Measurements from ENCODE around the gene SLIT3. TPM values are rescaled to one million over a fixed set of nuclear protein-coding genes. Genes with fewer than 3 reads are reported as not detected.

The SLIT3 gene
- total RNA-seq, 2 experiments from 2014 or later: 0.30 to 0.43 TPM

GRCh38 chr5:168675883-168676408, 625.0 kb downstream of the SLIT3 start:
- Mint-ChIP-seq H3K4me1 (ENCODE audit: low read depth) (no peaks in the 10 kb centered on the region), H3K4me3 (no peak overlapping the region), H3K27me3 (ENCODE audit: low read depth) (no peaks in the 10 kb centered on the region), H3K9me3 (no peaks in the 10 kb centered on the region), H3K27ac (no peak overlapping the region), H3K36me3 (ENCODE audit: low read depth) (no peaks in the 10 kb centered on the region)
- no peak for DNase-seq
- intact Hi-C loops (cut with micrococcal nuclease): loop anchor here (5.0 to 10.0 kb wide), 2 partner anchors 189 to 411 kb away; partner anchors contain the start of gene RARS1
- CTCF ChIA-PET: no interaction called here

GRCh38 chr5:168674893-168675482, 626.0 kb downstream of the SLIT3 start:
- intact Hi-C loops (cut with micrococcal nuclease): loop anchor here (5.0 to 10.0 kb wide), 2 partner anchors 188 to 410 kb away; partner anchors contain the start of gene RARS1
- DNase-seq: no peak
- Mint-ChIP-seq H3K27me3 (ENCODE audit: low read depth) (no peaks in the 10 kb centered on the region), H3K27ac (no peak overlapping the region), H3K4me3 (no peak overlapping the region), H3K36me3 (ENCODE audit: low read depth) (no peaks in the 10 kb centered on the region), H3K9me3 (no peaks in the 10 kb centered on the region), H3K4me1 (ENCODE audit: low read depth) (no peaks in the 10 kb centered on the region)
- CTCF ChIA-PET: interaction anchor here (0.8 kb wide), 1 partner anchor 12 kb away, joined by 3 read pairs; no protein-coding TSS in a partner anchor

GRCh38 chr5:168672888-168673287, 628.1 kb downstream of the SLIT3 start:
- Mint-ChIP-seq H3K4me1 (ENCODE audit: low read depth) (no peaks in the 10 kb centered on the region), H3K27ac (no peak overlapping the region), H3K27me3 (ENCODE audit: low read depth) (no peaks in the 10 kb centered on the region), H3K36me3 (ENCODE audit: low read depth) (no peaks in the 10 kb centered on the region), H3K9me3 (no peaks in the 10 kb centered on the region), H3K4me3 (no peak overlapping the region)
- intact Hi-C loops (cut with micrococcal nuclease): loop anchor here (10.0 kb wide), 1 partner anchor 408 kb away; no protein-coding TSS in a partner anchor
- no peak for DNase-seq
- CTCF ChIA-PET: no interaction called here

DNA sequence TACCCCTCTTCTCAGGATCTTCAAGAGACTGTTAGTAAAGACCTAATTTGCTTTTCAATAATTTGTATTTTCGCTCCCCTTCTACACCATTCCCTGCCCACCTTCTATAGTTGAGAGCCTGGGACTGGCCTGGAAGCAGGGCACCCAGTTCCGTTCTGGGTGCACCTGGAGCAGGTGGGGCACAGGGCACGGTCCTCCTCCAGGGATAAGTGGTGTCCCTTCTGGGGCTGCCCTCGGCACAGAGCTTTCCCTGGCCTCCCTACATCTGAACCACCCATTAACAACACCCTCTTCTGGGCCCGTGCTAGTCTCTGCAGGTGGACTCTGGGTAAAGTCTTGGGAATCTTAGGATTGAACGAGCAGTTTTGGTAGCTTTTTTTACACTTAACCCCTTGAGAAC, 628.9 kb downstream of the SLIT3 start:
- DNase-seq: no peak
- intact Hi-C loops (cut with micrococcal nuclease): loop anchor here (10.0 kb wide), 1 partner anchor 407 kb away; no protein-coding TSS in a partner anchor
- CTCF ChIA-PET: no interaction called here
- Mint-ChIP-seq H3K4me3 (no peak overlapping the region), H3K4me1 (ENCODE audit: low read depth) (no peaks in the 10 kb centered on the region), H3K36me3 (ENCODE audit: low read depth) (no peaks in the 10 kb centered on the region), H3K27me3 (ENCODE audit: low read depth) (no peaks in the 10 kb centered on the region), H3K9me3 (no peaks in the 10 kb centered on the region), H3K27ac (no peak overlapping the region)

- Mint-ChIP-seq H3K4me1 (ENCODE audit: low read depth) (no peaks in the 10 kb centered on the region), H3K27ac (no peak overlapping the region), H3K4me3 (no peak overlapping the region), H3K27me3 (ENCODE audit: low read depth) (no peaks in the 10 kb centered on the region), H3K36me3 (ENCODE audit: low read depth) (no peaks in the 10 kb centered on the region), H3K9me3 (no peaks in the 10 kb centered on the region)
- DNase-seq: no peak
- CTCF ChIA-PET: interaction anchor here (0.6 kb wide), 1 partner anchor 96 kb away, joined by 3 read pairs; no protein-coding TSS in a partner anchor
- intact Hi-C loops (cut with micrococcal nuclease): loop anchor here (10.0 kb wide), 1 partner anchor 406 kb away; no protein-coding TSS in a partner anchor
These were observed 629.9 kb downstream of the SLIT3 start for GRCh38 chr5:168670881-168671575.

DNA sequence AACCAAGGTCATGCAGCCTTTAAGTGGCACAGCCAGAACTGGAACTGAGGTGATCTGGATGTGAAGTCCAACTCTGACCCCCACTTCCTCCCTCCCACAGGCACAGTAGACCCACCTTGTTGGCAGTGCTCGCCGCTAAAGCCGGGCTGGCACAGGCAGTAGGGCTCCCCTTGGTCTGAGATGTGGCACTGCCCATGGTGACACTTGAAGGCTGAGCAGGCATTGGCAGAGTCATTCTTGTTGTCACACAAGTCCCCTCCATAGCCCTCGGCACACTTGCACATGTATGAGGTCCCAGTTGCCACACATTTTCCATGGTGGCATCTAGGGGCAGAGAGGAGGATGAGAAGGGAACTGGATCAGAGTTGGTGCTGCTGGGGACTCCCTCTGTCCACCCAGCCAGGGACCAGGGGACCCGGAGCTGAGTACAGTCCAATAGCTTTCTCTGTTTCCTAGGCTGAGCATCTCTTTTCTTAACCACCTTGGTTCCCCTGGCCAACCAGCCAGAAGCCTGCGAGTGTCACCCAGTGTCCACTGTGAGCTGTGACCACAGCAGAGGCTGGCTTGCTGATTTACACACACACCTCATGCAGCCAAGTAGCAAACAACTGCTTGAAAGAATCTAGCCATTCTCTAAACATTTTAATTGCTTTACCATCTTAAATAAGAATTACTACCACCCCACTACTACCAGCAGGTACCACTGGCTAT, 631.1 kb downstream of the SLIT3 start:
- Mint-ChIP-seq H3K4me1 (ENCODE audit: low read depth) (no peaks in the 10 kb centered on the region), H3K9me3 (no peaks in the 10 kb centered on the region), H3K27me3 (ENCODE audit: low read depth) (no peaks in the 10 kb centered on the region), H3K27ac (no peak overlapping the region), H3K4me3 (no peak overlapping the region), H3K36me3 (ENCODE audit: low read depth) (no peaks in the 10 kb centered on the region)
- intact Hi-C loops (cut with micrococcal nuclease): loop anchor here (10.0 kb wide), 1 partner anchor 405 kb away; no protein-coding TSS in a partner anchor
- DNase-seq: no peak
- CTCF ChIA-PET: no interaction called here

DNA sequence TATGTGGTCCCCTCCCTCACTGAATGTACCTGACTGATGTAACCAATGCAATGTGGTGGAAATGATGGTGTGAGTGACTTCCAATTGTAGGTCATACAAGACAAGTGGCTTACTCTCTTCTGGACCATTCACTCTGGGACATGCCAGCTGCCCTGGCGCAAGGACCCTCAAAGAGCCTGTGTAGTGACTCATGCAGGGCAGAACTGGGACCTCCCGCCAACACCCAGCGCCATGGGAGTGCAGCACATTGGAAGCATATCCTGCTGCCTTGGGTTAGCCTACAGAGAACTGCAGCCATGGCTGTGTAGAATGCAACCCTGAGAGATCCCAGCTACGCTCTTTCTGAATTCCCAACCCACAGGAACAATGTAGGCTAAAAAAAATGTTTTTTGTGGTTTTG, 631.8 kb downstream of the SLIT3 start:
- CTCF ChIA-PET: interaction anchor here (2.4 kb wide), 1 partner anchor 11 kb away, joined by 7 read pairs; no protein-coding TSS in a partner anchor
- intact Hi-C loops (cut with micrococcal nuclease): no loop called here
- Mint-ChIP-seq H3K9me3 (no peaks in the 10 kb centered on the region), H3K36me3 (ENCODE audit: low read depth) (no peaks in the 10 kb centered on the region), H3K4me1 (ENCODE audit: low read depth) (no peaks in the 10 kb centered on the region), H3K4me3 (no peak overlapping the region), H3K27me3 (ENCODE audit: low read depth) (no peaks in the 10 kb centered on the region), H3K27ac (no peak overlapping the region)
- DNase-seq: no peak

- Mint-ChIP-seq H3K27me3 (ENCODE audit: low read depth) (no peaks in the 10 kb centered on the region), H3K27ac (no peak overlapping the region), H3K4me1 (ENCODE audit: low read depth) (no peaks in the 10 kb centered on the region), H3K36me3 (ENCODE audit: low read depth) (no peaks in the 10 kb centered on the region), H3K9me3 (no peaks in the 10 kb centered on the region), H3K4me3 (no peak overlapping the region)
- DNase-seq: no peak
- intact Hi-C loops (cut with micrococcal nuclease): no loop called here
- CTCF ChIA-PET: interaction anchor here (2.4 kb wide), 1 partner anchor 12 kb away, joined by 7 read pairs; no protein-coding TSS in a partner anchor
These were observed 632.9 kb downstream of the SLIT3 start for GRCh38 chr5:168668078-168668477.

- Mint-ChIP-seq H3K36me3 (ENCODE audit: low read depth) (no peaks in the 10 kb centered on the region), H3K4me3 (no peak overlapping the region)
These were observed 633.6 kb downstream of the SLIT3 start for GRCh38 chr5:168667301-168667840.

DNA sequence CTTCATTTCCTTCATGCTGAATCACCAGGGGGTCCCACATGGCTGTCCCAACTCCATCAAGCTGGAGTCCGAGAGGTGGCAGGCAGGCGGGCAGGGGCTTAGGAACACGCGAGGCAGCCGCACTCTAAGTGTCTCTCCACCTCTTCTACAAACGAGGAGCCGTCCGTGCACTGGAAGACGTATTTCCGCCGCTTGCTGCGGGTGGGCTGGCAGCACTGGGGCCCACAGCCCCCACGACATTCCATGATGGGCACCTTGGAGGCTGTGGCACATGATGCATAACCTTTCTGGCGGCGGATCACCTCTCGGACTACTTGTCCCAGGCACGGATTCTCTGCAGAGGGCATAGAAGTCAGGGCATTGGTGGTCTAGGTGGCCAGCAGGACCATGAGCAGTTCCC, 634.6 kb downstream of the SLIT3 start:
- H3K36me3 Mint-ChIP-seq (ENCODE audit: low read depth): no peaks in the 10 kb centered on the region
- intact Hi-C loops (cut with micrococcal nuclease): no loop called here
- no peak overlapping the region for H3K4me3 Mint-ChIP-seq
- DNase-seq: no peak
- no peaks in the 10 kb centered on the region for H3K9me3 Mint-ChIP-seq
- CTCF ChIA-PET: no interaction called here
- no peaks in the 10 kb centered on the region for H3K27me3 Mint-ChIP-seq (ENCODE audit: low read depth)
- H3K27ac Mint-ChIP-seq: no peak overlapping the region
- H3K4me1 Mint-ChIP-seq (ENCODE audit: low read depth): no peaks in the 10 kb centered on the region

More at GRCh38 chr5:168667301-168667840, 633.6 kb downstream of the SLIT3 start:
- no peaks in the 10 kb centered on the region for H3K27me3 Mint-ChIP-seq (ENCODE audit: low read depth)
- no peak for DNase-seq
- no peak overlapping the region for H3K27ac Mint-ChIP-seq
- no peaks in the 10 kb centered on the region for H3K4me1 Mint-ChIP-seq (ENCODE audit: low read depth)
- intact Hi-C loops (cut with micrococcal nuclease): no loop called here
- H3K9me3 Mint-ChIP-seq: no peaks in the 10 kb centered on the region
- CTCF ChIA-PET: interaction anchor here (2.4 kb wide), 1 partner anchor 12 kb away, joined by 7 read pairs; no protein-coding TSS in a partner anchor

DNA sequence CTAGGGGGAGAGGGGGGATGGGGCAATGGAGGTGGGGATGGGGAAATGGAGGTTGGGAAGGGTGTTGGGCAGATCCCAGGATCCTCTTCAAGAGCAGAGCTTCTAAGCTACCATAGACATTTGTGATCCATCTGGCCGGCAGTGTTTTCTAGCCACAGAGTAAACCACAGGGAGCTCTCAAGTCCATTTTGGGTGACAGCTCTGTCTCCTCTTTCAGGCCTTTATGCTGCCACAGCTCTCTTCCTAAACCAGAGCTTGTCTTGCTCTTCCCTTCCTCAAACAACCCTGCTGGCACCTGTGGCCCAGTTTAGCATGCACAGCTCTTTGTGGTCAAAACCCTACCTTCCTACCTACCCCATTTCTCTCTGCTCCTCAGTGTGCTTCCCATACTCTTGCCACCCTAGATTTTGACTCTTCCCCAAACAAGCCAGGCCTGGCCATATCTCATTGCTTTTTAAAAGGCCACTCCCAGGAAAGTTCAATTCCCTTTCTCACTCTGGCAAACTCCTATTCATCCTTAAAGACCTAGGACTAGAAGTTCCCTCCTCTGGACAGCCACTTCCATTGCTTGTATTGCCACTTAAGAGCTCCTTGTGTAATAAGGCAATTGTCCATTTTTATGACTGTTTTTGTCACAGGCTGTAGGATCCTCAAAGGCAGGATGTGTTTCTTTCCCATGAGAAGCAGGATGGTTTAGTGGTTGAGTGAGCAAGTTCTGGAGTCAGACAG, 637.5 kb downstream of the SLIT3 start:
- Mint-ChIP-seq H3K27ac (no peak overlapping the region), H3K36me3 (ENCODE audit: low read depth) (no peaks in the 10 kb centered on the region), H3K27me3 (ENCODE audit: low read depth) (no peaks in the 10 kb centered on the region), H3K4me1 (ENCODE audit: low read depth) (no peaks in the 10 kb centered on the region), H3K9me3 (no peaks in the 10 kb centered on the region), H3K4me3 (no peak overlapping the region)
- intact Hi-C loops (cut with micrococcal nuclease): no loop called here
- DNase-seq: no peak
- CTCF ChIA-PET: interaction anchor here (1.1 kb wide), 1 partner anchor 12 kb away, joined by 3 read pairs; no protein-coding TSS in a partner anchor

Data from activated naive CD4-positive, alpha-beta T cell treated with anti-CD3 and anti-CD28 coated beads for 36 hours (primary cell).